CD4-positive, alpha-beta memory T cell (primary cell): ENCODE data around the gene ASF1A. TPM values are rescaled to one million over a fixed set of nuclear protein-coding genes. Genes with fewer than 3 reads are reported as not detected.

Source experiments
- CTCF ChIA-PET: fragments of 350-600 bp; sonication (Branson Sonifier 250); formaldehyde crosslinking; loops from one replicate; lab custom pipeline; 2021; ENCODE audit warnings: inconsistent platforms; ENCODE audit not compliant: partially characterized antibody; lab: Charles Lee
- POLR2A ChIA-PET: fragments of 350-600 bp; sonication (Branson Sonifier 250); formaldehyde crosslinking; loops from one replicate; lab custom pipeline; 2021; ENCODE audit not compliant: partially characterized antibody; lab: Charles Lee
- DNase-seq, 5 donors: peaks; one replicate each; pipeline versions ENCODE4 v3.0.0 to v3.0.0-alpha.2; 2020 to 2022; ENCODE audit warnings: mixed read lengths in 1 of 5
- H3K27ac ChIP-seq: one replicate; pipeline ENCODE4 v1.7.0; 2013; ENCODE audit warnings: low read depth, low read length
- H3K27me3 ChIP-seq: 2 replicates; pipeline ENCODE4 v1.7.0; 2013; ENCODE audit warnings: mild to moderate bottlenecking, low read length, moderate library complexity; ENCODE audit not compliant: insufficient read depth
- H3K36me3 ChIP-seq: 2 replicates; pipeline ENCODE4 v1.7.0; 2013; ENCODE audit warnings: mild to moderate bottlenecking, low read length, moderate library complexity; ENCODE audit not compliant: insufficient read depth
- H3K4me1 ChIP-seq: 2 replicates; pipeline ENCODE4 v1.7.0; 2013; ENCODE audit warnings: mild to moderate bottlenecking, low read length, moderate library complexity; ENCODE audit not compliant: insufficient read depth
- H3K4me3 ChIP-seq, 2 donors: one replicate each; pipeline ENCODE4 v1.7.0; 2013; ENCODE audit warnings: low read length in 2 of 2, mild to moderate bottlenecking in 1 of 2
- H3K9me3 ChIP-seq, 2 donors: one replicate each; pipeline ENCODE4 v1.7.0; 2013; ENCODE audit warnings: low read length in 2 of 2, control low read depth in 1 of 2; ENCODE audit not compliant: control insufficient read depth in 1 of 2
- H3K27ac Mint-ChIP-seq, 7 donors: one replicate each; pipeline ENCODE4 v1.8.0; 2020 to 2021; ENCODE audit warnings: mixed read lengths in 7 of 7, mild to moderate bottlenecking in 6 of 7, inconsistent platforms in 3 of 7, moderate library complexity in 3 of 7
- H3K27me3 Mint-ChIP-seq, 2 donors: one replicate each; pipeline ENCODE4 v1.8.0; 2020 to 2021; ENCODE audit warnings: mixed read lengths in 2 of 2
- H3K36me3 Mint-ChIP-seq, 2 donors: one replicate each; pipeline ENCODE4 v1.8.0; 2020 to 2021; ENCODE audit warnings: mixed read lengths in 2 of 2, inconsistent platforms in 1 of 2, mild to moderate bottlenecking in 1 of 2
- H3K4me1 Mint-ChIP-seq, 4 donors: one replicate each; pipeline ENCODE4 v1.8.0; 2020 to 2021; ENCODE audit warnings: mixed read lengths in 4 of 4, mild to moderate bottlenecking in 1 of 4
- H3K4me3 Mint-ChIP-seq, 8 donors: one replicate each; pipeline ENCODE4 v1.8.0; 2020 to 2021; ENCODE audit warnings: mixed read lengths in 8 of 8, mild to moderate bottlenecking in 7 of 8, moderate library complexity in 6 of 8, inconsistent platforms in 3 of 8
- H3K9me3 Mint-ChIP-seq, 8 donors: one replicate each; pipeline ENCODE4 v1.8.0; 2020 to 2021; ENCODE audit warnings: mixed read lengths in 8 of 8, mild to moderate bottlenecking in 5 of 8, inconsistent platforms in 3 of 8, moderate library complexity in 1 of 8
- intact Hi-C: fragments of 100-400 bp; cut with micrococcal nuclease; formaldehyde crosslinking; loops from one replicate; pipeline ENCODE4 v1.15.1; 2023
- polyA plus RNA-seq, 2 donors: library from polyadenylated mRNA; unstranded; fragments of 300-500 nt; fragmentation: Illumina TruSeq; gene quantifications; one replicate each; pipeline ENCODE4 v1.2.3, GENCODE V29; 2021
- total RNA-seq, 2 experiments: library from RNA; stranded (reverse); gene quantifications; one replicate each; pipeline ENCODE4 v1.2.3, GENCODE V29; 2021

ASF1A gene
- total and polyA plus RNA-seq, 4 experiments from 2014 or later: 64.0 to 78.5 (median 66.2) TPM

- POLR2A ChIA-PET: interaction anchor here (1.0 kb wide), 1 partner anchor 17 kb away, joined by 4 read pairs; the partner anchor contains the start of gene ASF1A
- no peaks in the 10 kb centered on the region for H3K9me3 Mint-ChIP-seq
- H3K4me3 Mint-ChIP-seq: no peak overlapping the region
Observed at GRCh38 chr6:118876814-118877213, 17.1 kb upstream of the ASF1A start.

GRCh38 chr6:118877806-118878205 is 16.1 kb upstream of the ASF1A start:
- H3K36me3 Mint-ChIP-seq: peaks cover 9 to 24% of the 10 kb centered on the region in 2 donors
- no peaks in the 10 kb centered on the region for H3K27me3 Mint-ChIP-seq
- Histone ChIP-seq H3K4me1 (peaks cover 39% of the 10 kb centered on the region), H3K4me3 (no peak overlapping the region), H3K36me3 (no peaks in the 10 kb centered on the region), H3K9me3 (no peaks in the 10 kb centered on the region), H3K27ac (no peak overlapping the region), H3K27me3 (no peaks in the 10 kb centered on the region)
- intact Hi-C loops: no loop called here
- DNase-seq: no peak
- CTCF ChIA-PET: no interaction called here
- peak overlapping the region in 2 of 7 donors; percentile 15 to 47 for H3K27ac Mint-ChIP-seq
- no peaks in the 10 kb centered on the region for H3K9me3 Mint-ChIP-seq
- H3K4me3 Mint-ChIP-seq: peak overlapping the region in 1 of 8 donors; percentile 15
- H3K4me1 Mint-ChIP-seq: peaks cover 41 to 65% (median 53%) of the 10 kb centered on the region in 4 donors
- POLR2A ChIA-PET: no interaction called here

More at GRCh38 chr6:118876814-118877213, 17.1 kb upstream of the ASF1A start:
- no peak overlapping the region for H3K4me3 ChIP-seq
- Mint-ChIP-seq H3K27ac (no peak overlapping the region), H3K4me1 (peaks cover 35 to 60% (median 47%) of the 10 kb centered on the region in 4 donors), H3K27me3 (no peaks in the 10 kb centered on the region), H3K36me3 (peaks cover 9 to 24% of the 10 kb centered on the region in 2 donors)
- no peaks in the 10 kb centered on the region for H3K36me3 ChIP-seq
- intact Hi-C loops: no loop called here
- no peak for DNase-seq
- H3K9me3 ChIP-seq: no peaks in the 10 kb centered on the region
- CTCF ChIA-PET: interaction anchor here (0.8 to 1.2 kb wide), 2 partner anchors 12 to 1275 kb away, joined by 3 read pairs; partner anchors contain the start of gene GOPC
- H3K4me1 ChIP-seq: peaks cover 29% of the 10 kb centered on the region
- H3K27me3 ChIP-seq: no peaks in the 10 kb centered on the region
- no peak overlapping the region for H3K27ac ChIP-seq

GRCh38 chr6:118881440-118882313 is 12.3 kb upstream of the ASF1A start:
- Mint-ChIP-seq H3K4me1 (peaks cover 54 to 87% (median 70%) of the 10 kb centered on the region in 4 donors), H3K36me3 (peaks cover 2 to 9% of the 10 kb centered on the region in 2 donors), H3K27me3 (no peaks in the 10 kb centered on the region), H3K4me3 (peak overlapping the region; percentile 13 to 77 (median 67)), H3K9me3 (no peaks in the 10 kb centered on the region), H3K27ac (peak overlapping the region in 4 of 7 donors; percentile 28 to 80 (median 56))
- Histone ChIP-seq H3K27ac (no peak overlapping the region), H3K36me3 (no peaks in the 10 kb centered on the region), H3K9me3 (no peaks in the 10 kb centered on the region), H3K4me1 (peaks cover 67% of the 10 kb centered on the region), H3K4me3 (no peak overlapping the region), H3K27me3 (no peaks in the 10 kb centered on the region)
- no peak for DNase-seq
- POLR2A ChIA-PET: interaction anchor here (1.0 to 7.4 kb wide), 7 partner anchors 11 to 322 kb away, joined by 3 to 100 read pairs (median 3); partner anchors contain the start of genes ASF1A and MCM9
- intact Hi-C loops: no loop called here
- CTCF ChIA-PET: interaction anchor here (0.7 to 4.7 kb wide), 7 partner anchors 10 to 81 kb away, joined by 3 to 35 read pairs (median 5); partner anchors contain the start of gene ASF1A

- H3K27me3 ChIP-seq: no peaks in the 10 kb centered on the region
- H3K27ac ChIP-seq: no peak overlapping the region
- peak overlapping the region in 5 of 7 donors; percentile 54 to 85 (median 66) for H3K27ac Mint-ChIP-seq
- H3K36me3 ChIP-seq: no peaks in the 10 kb centered on the region
- POLR2A ChIA-PET: interaction anchor here (1.0 to 7.4 kb wide), 7 partner anchors 10 to 323 kb away, joined by 3 to 100 read pairs (median 3); partner anchors contain the start of genes ASF1A and MCM9
- DNase-seq: no peak
- H3K27me3 Mint-ChIP-seq: no peaks in the 10 kb centered on the region
- H3K4me1 Mint-ChIP-seq: peaks cover 59 to 87% (median 73%) of the 10 kb centered on the region in 4 donors
- H3K4me3 Mint-ChIP-seq: peak overlapping the region in 5 of 8 donors; percentile 1 to 77 (median 61)
- intact Hi-C loops: no loop called here
- no peaks in the 10 kb centered on the region for H3K9me3 ChIP-seq
- no peaks in the 10 kb centered on the region for H3K9me3 Mint-ChIP-seq
- H3K36me3 Mint-ChIP-seq: peaks cover 4 to 8% of the 10 kb centered on the region in 2 donors
- CTCF ChIA-PET: interaction anchor here (0.7 to 4.7 kb wide), 6 partner anchors 11 to 82 kb away, joined by 4 to 35 read pairs (median 5); partner anchors contain the start of gene ASF1A
- H3K4me1 ChIP-seq: peaks cover 74% of the 10 kb centered on the region
- no peak overlapping the region for H3K4me3 ChIP-seq
Observed at GRCh38 chr6:118882314-118882905, 11.5 kb upstream of the ASF1A start.

GRCh38 chr6:118886641-118887040 is 7.3 kb upstream of the ASF1A start:
- Mint-ChIP-seq H3K4me1 (peaks cover 65 to 93% (median 83%) of the 10 kb centered on the region in 4 donors), H3K27ac (peak overlapping the region; percentile 71 to 88 (median 76)), H3K27me3 (no peaks in the 10 kb centered on the region), H3K36me3 (peaks cover 0 to 2% of the 10 kb centered on the region in 2 donors), H3K4me3 (peak overlapping the region in 7 of 8 donors; percentile 14 to 64 (median 51)), H3K9me3 (no peaks in the 10 kb centered on the region)
- intact Hi-C loops: no loop called here
- DNase-seq: no peak
- POLR2A ChIA-PET: interaction anchor here (0.7 to 1.1 kb wide), 2 partner anchors 8 to 90 kb away, joined by 3 read pairs; no protein-coding TSS in a partner anchor
- Histone ChIP-seq H3K4me3 (no peak overlapping the region), H3K9me3 (no peaks in the 10 kb centered on the region), H3K27me3 (no peaks in the 10 kb centered on the region), H3K27ac (no peak overlapping the region), H3K4me1 (peaks cover 89% of the 10 kb centered on the region), H3K36me3 (no peaks in the 10 kb centered on the region)
- CTCF ChIA-PET: interaction anchor here (0.9 to 1.1 kb wide), 3 partner anchors 10 to 12 kb away, joined by 3 read pairs; no protein-coding TSS in a partner anchor

- Histone ChIP-seq H3K36me3 (no peaks in the 10 kb centered on the region), H3K27ac (peak overlapping the region; percentile 27), H3K9me3 (no peaks in the 10 kb centered on the region), H3K4me1 (peaks cover 77% of the 10 kb centered on the region), H3K4me3 (no peak overlapping the region), H3K27me3 (no peaks in the 10 kb centered on the region)
- Mint-ChIP-seq H3K36me3 (peaks cover 0 to 13% of the 10 kb centered on the region in 2 donors), H3K9me3 (peaks cover 0 to 6% (median 0%) of the 10 kb centered on the region in 8 donors), H3K27ac (peak overlapping the region; percentile 74 to 97 (median 91)), H3K27me3 (peaks cover 0 to 1% of the 10 kb centered on the region in 2 donors), H3K4me3 (peak overlapping the region in 5 of 8 donors; percentile 12 to 66 (median 44)), H3K4me1 (peaks cover 65 to 93% (median 74%) of the 10 kb centered on the region in 4 donors)
- DNase-seq: no peak
- CTCF ChIA-PET: interaction anchor here (1.2 to 3.6 kb wide), 4 partner anchors 8 to 113 kb away, joined by 3 to 13 read pairs (median 4); no protein-coding TSS in a partner anchor
- intact Hi-C loops: no loop called here
- POLR2A ChIA-PET: interaction anchor here (1.3 to 9.9 kb wide), 5 partner anchors 7 to 178 kb away, joined by 4 to 105 read pairs (median 100); no protein-coding TSS in a partner anchor
Observed at GRCh38 chr6:118889163-118889562, 4.8 kb upstream of the ASF1A start.
